Measurements from ENCODE around the gene IPCEF1.
"Not testable (repeated sequence)": the region's sequence is repeated elsewhere in the genome, so short reads cannot be mapped to it uniquely, and the experiment has no call there.

The IPCEF1 gene

GRCh38 chr6:154219250-154219649 is 137.4 kb downstream of the IPCEF1 start:
- DNase-seq (ENCODE audit: low read depth in 2 of 2) = no peak

DNA sequence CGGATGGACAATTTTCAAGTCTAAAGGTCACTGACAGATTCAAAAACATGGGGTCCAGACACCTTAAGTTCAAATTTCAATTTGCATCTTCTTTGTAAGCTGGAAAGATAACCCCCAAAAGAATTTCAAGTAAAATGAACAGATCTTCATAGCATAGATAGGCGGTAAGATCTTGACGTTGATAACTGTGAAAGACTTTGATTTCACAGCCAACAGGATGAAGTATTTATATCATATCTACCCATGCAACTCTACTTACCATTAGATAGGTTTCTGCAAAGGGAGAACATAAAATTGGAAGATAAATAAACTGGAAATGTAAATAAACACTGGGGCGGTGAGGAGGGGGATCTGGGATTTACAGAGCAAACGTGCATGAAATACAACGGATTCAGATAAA is 137.8 kb downstream of the IPCEF1 start:
- DNase-seq (ENCODE audit: low read depth in 2 of 2) = no peak

DNA sequence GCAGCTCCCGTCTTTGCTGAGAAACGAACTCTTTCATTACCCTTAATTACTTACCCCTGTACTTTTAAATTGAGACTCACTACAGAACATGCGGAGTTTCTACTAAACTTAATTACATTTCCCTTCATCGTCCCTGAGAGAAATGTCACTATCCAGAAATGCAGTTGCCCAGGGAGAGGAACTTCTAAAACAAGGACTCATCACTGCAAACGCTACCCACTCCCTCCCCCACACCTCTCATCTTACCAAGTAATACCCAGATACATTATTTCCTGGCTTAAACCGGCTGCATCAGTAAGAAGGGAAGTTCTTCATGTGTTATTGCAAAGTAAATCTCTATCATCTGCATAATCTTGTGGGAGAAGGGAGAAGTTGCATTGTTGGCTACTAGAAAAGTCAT is 138.3 kb downstream of the IPCEF1 start:
- DNase-seq (ENCODE audit: low read depth in 2 of 2) = no peak

- DNase-seq (ENCODE audit: low read depth in 2 of 2) = no peak
Observed at GRCh38 chr6:154213782-154214181, 142.8 kb downstream of the IPCEF1 start.

GRCh38 chr6:154210678-154211077 is 145.9 kb downstream of the IPCEF1 start:
- no peak for DNase-seq (ENCODE audit: low read depth in 2 of 2)

- DNase-seq (ENCODE audit: low read depth in 2 of 2) = no peak
Observed at GRCh38 chr6:154209555-154209954, 147.0 kb downstream of the IPCEF1 start.

DNA sequence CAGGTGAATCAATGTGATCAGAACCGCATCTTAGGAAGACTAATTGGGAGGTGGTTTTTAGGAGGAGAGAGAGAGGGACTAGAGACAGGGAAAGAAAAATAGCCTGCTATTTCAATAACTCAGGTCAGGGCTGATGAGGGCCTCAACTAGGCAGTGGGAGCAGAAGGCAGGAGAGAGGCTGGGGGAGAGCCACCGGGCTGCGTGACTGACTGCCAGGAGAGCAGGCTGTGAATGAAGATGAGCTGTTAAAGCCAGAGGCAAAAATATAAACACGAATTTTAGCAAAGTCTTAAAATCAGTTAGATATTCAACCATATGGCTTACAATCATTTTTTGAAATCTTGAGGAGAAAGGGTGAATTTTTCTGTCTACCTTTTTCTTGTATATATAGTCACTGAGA is 149.6 kb downstream of the IPCEF1 start:
- no peak for DNase-seq (ENCODE audit: low read depth in 2 of 2)

- no peak for DNase-seq (ENCODE audit: low read depth in 2 of 2)
Observed at GRCh38 chr6:154206141-154206540, 150.5 kb downstream of the IPCEF1 start.

DNA sequence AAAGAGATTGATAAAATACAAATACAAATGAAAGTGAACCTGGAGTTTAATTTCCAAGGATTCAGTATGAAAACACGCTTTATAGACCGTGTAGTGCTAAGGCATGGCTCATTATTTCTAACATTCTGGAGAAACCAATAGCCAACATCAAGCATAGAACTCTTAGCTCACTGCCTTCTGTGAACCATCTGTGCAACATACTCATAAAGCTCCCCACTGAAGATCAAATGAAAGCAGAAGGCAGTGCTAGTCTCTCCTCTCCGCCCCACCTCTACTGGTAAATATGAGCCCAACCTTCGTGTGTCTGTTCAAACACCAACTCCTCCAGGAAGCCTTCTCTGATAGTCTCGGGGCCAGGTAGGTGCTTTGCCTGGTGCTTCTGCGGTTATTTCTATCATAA is 153.6 kb downstream of the IPCEF1 start:
- DNase-seq (ENCODE audit: low read depth in 2 of 2) = no peak

GRCh38 chr6:154202339-154202738 is 154.3 kb downstream of the IPCEF1 start:
- DNase-seq (ENCODE audit: low read depth in 2 of 2) = no peak

DNA sequence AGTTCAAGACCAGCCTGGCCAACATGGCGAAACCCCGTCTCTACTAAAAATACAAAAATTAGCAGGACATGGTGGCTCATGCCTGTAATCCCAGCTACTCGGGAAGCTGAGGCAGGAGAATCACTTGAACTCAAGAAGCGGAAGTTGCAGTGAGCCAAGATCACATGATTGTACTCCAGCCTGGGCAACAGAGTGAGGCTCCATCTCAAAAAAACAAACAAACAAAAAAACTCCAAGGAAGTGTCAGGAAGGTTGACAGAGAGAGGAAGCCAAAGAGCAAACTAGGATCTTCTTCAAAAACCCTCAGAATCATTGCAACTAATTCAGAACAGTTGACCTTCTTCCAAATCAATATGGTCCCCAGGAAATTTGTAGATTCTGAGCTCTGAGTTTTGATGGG is 154.9 kb downstream of the IPCEF1 start:
- not testable (repeated sequence) for DNase-seq (ENCODE audit: low read depth in 2 of 2)

DNA sequence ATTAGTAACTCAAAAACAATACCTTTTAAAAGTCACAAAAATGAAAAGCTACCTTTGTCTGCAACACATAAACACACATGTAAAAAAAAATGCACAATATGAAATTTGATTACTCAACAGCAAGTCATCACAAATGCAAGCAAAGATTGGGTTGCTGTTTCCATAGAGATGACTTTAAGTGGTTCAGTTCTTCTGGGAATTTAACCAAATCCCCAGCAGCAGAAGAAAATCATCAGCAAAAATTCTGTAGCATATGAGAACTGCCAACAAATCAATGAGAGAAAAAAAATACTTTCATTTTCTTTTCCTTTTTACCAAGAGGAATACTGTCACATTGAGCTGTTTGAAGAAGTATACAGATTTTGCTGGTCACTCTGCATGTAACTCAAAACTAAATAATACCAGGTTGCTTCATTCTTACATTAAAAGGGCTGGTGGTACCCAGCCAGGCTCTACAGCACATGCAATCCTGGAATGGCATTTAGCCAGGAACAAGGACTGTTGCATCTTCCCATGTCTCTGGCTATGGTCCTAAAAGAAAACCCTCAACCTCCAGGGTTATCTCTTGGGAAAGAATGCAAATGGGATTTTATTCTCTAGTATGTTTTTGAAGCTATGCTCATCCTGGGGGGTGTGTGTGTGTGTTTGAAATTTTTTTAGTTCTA is 159.3 kb downstream of the IPCEF1 start:
- DNase-seq (ENCODE audit: low read depth in 2 of 2) = no peak

GRCh38 chr6:154196333-154196885 is 160.2 kb downstream of the IPCEF1 start:
- DNase-seq (ENCODE audit: low read depth in 2 of 2) = no peak

DNA sequence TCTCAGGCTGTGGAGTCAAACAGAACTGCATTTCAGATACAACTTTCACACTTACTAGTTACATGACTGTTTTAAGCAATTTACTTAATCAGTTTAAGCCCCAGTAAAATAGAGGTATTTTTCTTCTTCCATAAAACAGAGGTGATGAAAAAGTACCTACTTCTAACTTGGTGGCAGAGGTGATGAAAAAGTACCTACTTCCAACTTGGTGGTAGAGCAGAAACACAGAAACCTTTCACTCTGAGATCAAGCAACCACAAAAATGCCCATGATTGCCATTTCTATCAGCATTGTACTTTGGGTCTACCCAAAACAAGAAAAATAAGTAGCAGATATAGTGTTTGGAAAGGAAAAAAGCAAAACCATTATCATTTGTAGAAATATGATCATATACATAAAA is 168.9 kb downstream of the IPCEF1 start:
- DNase-seq (ENCODE audit: low read depth in 2 of 2) = no peak

DNA sequence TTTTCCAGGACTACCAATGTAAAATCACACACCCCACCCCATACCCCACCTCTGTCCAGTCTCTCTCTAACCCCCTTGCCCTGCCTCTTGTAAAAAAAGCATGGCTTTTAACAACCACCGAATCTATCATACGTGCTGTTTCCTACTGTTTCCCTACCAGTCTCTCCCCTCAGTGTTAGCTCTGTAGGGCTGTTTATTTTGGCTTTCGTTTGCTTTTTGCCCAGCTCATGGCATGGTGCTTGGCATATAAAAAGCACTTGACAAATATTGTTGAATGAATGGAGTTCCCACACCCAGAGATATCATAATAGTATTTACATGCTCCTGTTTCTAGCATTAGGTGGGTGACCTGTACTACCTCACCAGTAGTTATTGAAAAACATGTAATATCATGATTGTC is 169.4 kb downstream of the IPCEF1 start:
- DNase-seq (ENCODE audit: low read depth in 2 of 2) = no peak

DNA sequence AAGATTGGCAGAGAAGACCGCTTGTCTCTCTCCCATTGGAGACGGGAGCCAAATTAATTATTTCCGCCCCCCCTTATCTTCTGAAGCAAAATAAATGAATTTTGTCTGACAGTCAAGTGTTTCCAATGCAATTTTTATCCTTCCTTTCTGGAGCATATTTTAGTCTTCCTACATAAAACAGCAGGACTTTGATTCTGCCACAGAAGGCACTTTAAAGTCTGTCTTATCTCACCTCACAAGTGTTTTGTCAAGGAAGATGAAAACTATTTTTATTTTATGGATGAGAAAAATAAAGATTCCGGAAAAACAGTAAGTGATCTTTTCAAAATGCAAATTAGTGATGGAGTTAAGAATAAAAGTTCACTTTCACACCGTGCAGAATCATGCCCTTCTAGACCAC is 177.2 kb downstream of the IPCEF1 start:
- DNase-seq (ENCODE audit: low read depth in 2 of 2) = no peak

DNA sequence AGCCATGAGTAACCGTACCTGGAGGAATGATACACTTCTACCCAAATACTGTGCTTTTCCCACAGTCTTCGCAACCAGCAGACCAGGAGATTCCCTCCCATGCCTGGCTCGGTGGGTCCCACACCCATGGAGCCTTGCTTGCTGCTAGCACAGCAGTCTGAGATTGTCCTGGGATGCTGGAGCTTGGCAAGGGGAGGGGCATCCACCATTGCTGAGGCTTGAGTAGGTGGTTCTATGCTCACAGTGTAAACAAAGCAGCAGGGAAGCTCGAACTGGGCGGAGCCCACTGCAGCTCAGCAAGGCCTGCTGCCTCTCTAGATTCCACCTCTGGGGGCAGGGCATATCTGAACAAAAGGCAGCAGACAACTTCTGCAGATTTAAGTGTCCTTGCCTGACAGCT is 184.2 kb downstream of the IPCEF1 start:
- not testable (repeated sequence) for DNase-seq (ENCODE audit: low read depth in 2 of 2)

GRCh38 chr6:154170106-154170505 is 186.5 kb downstream of the IPCEF1 start:
- DNase-seq (ENCODE audit: low read depth in 2 of 2) = no peak

DNA sequence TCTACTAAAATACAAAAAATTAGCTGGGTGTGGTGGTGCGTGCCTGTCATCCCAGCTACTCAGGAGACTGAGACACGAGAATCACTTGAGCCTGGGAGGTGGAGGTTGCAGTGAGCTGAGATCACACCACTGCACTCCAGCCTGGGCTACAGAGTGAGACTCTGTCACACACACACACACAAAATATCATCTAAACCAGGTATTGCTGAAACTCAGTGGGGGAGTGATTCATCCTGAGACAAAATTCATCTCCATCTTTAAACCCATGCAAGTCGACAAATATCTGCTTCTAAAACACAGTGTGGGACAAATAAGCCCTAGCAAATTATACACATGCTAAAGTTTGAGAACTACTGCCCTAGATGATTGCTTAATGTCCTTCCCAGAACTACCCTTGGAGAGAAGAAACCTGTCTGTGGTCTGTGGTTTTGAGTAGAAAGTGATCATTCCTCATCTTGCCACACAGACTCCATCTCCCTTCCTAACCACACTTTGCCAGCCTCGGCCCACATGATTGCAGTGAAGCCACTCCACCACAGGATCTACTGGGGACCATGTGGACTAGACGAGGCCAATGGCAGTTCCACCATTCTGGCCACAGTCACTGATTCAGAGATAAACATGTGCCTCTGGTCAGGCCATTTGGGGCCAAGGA is 187.3 kb downstream of the IPCEF1 start:
- no peak for DNase-seq (ENCODE audit: low read depth in 2 of 2)

GRCh38 chr6:154167126-154167525 is 189.5 kb downstream of the IPCEF1 start:
- DNase-seq (ENCODE audit: low read depth in 2 of 2) = no peak

DNA sequence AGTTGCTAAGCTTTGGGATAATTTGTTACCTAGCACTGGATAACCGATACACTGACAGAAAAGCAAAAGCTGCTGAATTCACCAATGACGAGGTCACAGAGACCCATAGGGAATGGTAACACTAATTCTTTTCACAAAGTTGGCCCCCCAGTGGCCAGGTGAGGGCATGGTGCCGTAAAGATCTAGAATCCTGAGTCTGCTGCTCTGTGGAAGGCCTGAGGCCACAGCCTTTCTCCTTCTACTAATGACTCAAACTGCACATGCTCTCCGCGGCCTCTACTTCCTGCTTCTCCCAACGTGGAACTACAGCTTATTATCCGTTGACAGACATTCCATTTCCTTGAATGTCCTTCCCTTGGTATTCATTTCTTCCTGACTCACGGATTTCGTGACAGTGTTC is 190.5 kb downstream of the IPCEF1 start:
- no peak for DNase-seq (ENCODE audit: low read depth in 2 of 2)

- no peak for DNase-seq (ENCODE audit: low read depth in 2 of 2)
Observed at GRCh38 chr6:154165478-154165877, 191.1 kb downstream of the IPCEF1 start.

DNA sequence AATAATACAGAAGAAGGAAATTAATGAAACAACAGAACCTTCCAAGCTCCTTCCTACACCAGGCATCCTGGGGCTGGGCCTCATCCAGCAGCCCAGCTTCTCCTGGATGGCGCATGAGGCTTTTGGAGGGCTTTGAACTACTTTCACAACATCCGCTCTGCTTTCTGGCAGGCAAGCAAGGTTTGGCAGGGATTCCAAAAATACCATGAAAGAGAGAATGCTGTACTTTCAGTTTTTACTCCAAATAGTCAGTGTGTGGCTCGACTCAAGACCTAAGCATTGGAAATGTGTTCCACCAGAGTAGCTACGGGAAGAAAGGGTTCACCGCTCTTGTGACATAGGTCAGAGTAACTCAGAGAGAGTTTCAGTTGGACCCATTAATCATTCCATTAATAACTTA is 192.2 kb downstream of the IPCEF1 start:
- DNase-seq (ENCODE audit: low read depth in 2 of 2) = no peak

DNA sequence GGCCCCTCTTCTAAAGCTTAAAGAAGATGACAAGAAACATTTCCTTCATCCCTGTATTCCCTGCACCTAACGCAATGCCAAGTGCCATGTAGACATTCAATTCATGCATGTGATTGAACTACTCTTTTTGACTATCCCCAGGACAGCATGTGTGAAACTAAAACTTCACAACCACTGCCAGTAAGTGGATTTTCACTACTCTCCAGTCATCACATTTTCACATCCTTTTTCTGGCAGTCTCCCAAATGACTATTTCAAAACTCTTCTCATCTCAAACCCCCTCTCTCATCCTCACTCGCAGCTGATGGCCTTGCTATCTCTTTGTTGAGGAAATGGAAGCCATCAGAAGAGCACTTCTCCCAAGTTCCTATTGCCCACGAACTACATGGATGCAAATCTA is 194.9 kb downstream of the IPCEF1 start:
- DNase-seq (ENCODE audit: low read depth in 2 of 2) = no peak
